ENCODE results near the gene PLD5. TPM values are rescaled to one million over a fixed set of nuclear protein-coding genes. Genes with fewer than 3 reads are reported as not detected.

Gene PLD5
- total and polyA plus RNA-seq, 7 donors = 0.15 to 1.5 (median 0.83) TPM; not detected in 2

DNA sequence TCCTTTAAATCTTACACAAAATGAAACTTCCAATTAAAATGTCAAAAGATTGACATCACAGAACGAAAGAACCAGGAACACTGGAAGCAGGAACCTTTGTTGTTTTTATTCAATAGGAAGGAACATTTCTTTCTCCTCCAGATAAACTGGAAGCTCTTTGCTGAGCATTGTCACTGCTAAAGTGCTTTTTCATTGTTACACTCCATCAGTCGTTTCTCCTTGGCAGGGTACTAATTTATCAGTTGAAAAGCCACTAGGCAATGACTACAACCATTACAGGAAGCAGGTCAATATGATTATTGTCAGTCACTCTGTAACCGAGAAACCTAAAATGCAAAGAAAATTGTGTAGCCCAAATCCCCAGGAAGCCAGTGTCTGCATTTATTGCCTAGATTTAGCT lies 362.4 kb downstream of the PLD5 start:
- H3K4me1 ChIP-seq = no peaks in the 10 kb centered on the region
- WGBS, 2 donors = 37 to 48% methylated on average over 3 of the region's 3 CpGs
- H3K4me3 ChIP-seq = no peak overlapping the region
- H3K9me3 ChIP-seq = no peaks in the 10 kb centered on the region
- no peaks in the 10 kb centered on the region for H3K27me3 ChIP-seq
- no peak for TF ChIP-seq CTCF (IDR thresholded peaks at IDR 0.05)
- TF ChIP-seq POLR2A (IDR thresholded peaks at IDR 0.05) = no peak
- TF ChIP-seq EP300 (IDR thresholded peaks at IDR 0.05) = no peak
- no peak for TF ChIP-seq POLR2AphosphoS5 (IDR thresholded peaks at IDR 0.05)
- DNase-seq = no peak
- no peak overlapping the region for H3K27ac ChIP-seq
- H3K36me3 ChIP-seq = no peaks in the 10 kb centered on the region
- intact Hi-C loops (cut with DNase I) = no loop called here

- intact Hi-C loops (cut with DNase I) = no loop called here
- 32 to 39% methylated on average over 4 of the region's 4 CpGs for WGBS, 2 donors
- no peaks in the 10 kb centered on the region for H3K27me3 ChIP-seq
- H3K4me3 ChIP-seq = no peak overlapping the region
- H3K27ac ChIP-seq = no peak overlapping the region
- H3K9me3 ChIP-seq = peaks cover 0 to 3% (median 0%) of the 10 kb centered on the region in 4 donors
- H3K36me3 ChIP-seq = no peaks in the 10 kb centered on the region
- TF ChIP-seq POLR2AphosphoS5 (IDR thresholded peaks at IDR 0.05) (no peak), POLR2A (IDR thresholded peaks at IDR 0.05) (no peak), CTCF (IDR thresholded peaks at IDR 0.05) (no peak), EP300 (IDR thresholded peaks at IDR 0.05) (no peak)
- H3K4me1 ChIP-seq = peaks cover 0 to 9% (median 0%) of the 10 kb centered on the region in 4 donors
- DNase-seq = no peak
Measured at GRCh38 chr1:242147096-242147976, 377.2 kb downstream of the PLD5 start.

DNA sequence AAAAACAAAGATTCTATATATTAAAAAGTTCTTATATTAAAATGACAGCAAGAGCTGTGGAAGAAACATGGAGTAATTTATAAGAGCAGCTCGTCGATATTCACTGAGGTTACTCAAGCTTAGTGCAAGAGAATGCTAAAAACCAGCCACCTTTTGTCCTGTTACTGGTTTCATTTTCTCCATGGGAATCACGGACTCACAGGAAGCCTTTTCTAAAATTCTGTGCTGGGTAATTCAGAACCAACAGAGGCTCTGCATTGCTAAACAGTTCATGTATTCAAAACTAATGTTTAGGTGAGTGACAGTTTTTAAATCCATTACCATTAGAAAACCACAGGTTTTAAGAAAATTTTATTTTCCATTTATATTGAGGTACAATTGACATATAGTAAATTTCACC lies 377.8 kb downstream of the PLD5 start:
- WGBS, 2 donors = 48 to 51% methylated on average over 3 of the region's 3 CpGs
- H3K4me1 ChIP-seq = peaks cover 0 to 9% (median 0%) of the 10 kb centered on the region in 4 donors
- no peak overlapping the region for H3K4me3 ChIP-seq
- peaks cover 0 to 3% (median 0%) of the 10 kb centered on the region in 4 donors for H3K9me3 ChIP-seq
- DNase-seq = no peak
- intact Hi-C loops (cut with DNase I) = no loop called here
- no peaks in the 10 kb centered on the region for H3K36me3 ChIP-seq
- H3K27me3 ChIP-seq = no peaks in the 10 kb centered on the region
- no peak overlapping the region for H3K27ac ChIP-seq
- TF ChIP-seq POLR2AphosphoS5 (IDR thresholded peaks at IDR 0.05) = no peak
- TF ChIP-seq EP300 (IDR thresholded peaks at IDR 0.05) = no peak
- no peak for TF ChIP-seq POLR2A (IDR thresholded peaks at IDR 0.05)
- no peak for TF ChIP-seq CTCF (IDR thresholded peaks at IDR 0.05)

DNA sequence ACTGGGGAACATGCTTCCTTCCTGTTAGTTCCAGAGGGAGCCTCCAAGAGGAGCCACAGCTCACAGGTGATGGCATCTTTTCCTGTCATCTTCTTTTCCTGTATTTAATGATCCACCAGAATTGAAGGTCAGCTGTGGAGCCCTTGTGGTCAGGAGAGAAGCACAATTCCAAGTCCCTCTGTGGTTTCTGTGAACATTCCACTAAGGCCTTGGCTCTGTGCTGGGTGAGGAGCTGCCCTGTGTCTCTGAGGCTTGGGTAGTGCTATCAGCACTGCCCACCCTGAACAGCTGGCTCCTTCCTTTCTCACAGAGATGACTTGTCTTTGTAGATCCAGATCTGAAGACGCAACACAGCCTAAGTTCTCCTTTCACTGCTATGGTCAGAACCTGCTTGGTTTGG lies 383.7 kb downstream of the PLD5 start:
- Histone ChIP-seq H3K9me3 (peaks cover 0 to 4% (median 0%) of the 10 kb centered on the region in 4 donors), H3K4me1 (no peaks in the 10 kb centered on the region), H3K27me3 (peaks cover 0 to 3% (median 0%) of the 10 kb centered on the region in 3 donors), H3K36me3 (no peaks in the 10 kb centered on the region), H3K4me3 (no peak overlapping the region), H3K27ac (no peak overlapping the region)
- TF ChIP-seq POLR2A (IDR thresholded peaks at IDR 0.05) = no peak
- TF ChIP-seq POLR2AphosphoS5 (IDR thresholded peaks at IDR 0.05) = no peak
- TF ChIP-seq EP300 (IDR thresholded peaks at IDR 0.05) = no peak
- no peak for DNase-seq
- WGBS, 2 donors = 78 to 84% methylated on average over 1 of the region's 1 CpG
- intact Hi-C loops (cut with DNase I) = no loop called here

GRCh38 chr1:242139986-242140385 lies 384.5 kb downstream of the PLD5 start:
- Histone ChIP-seq H3K4me1 (no peaks in the 10 kb centered on the region), H3K27ac (no peak overlapping the region), H3K36me3 (no peaks in the 10 kb centered on the region), H3K27me3 (peaks cover 0 to 3% (median 0%) of the 10 kb centered on the region in 3 donors), H3K4me3 (no peak overlapping the region), H3K9me3 (peaks cover 0 to 4% (median 0%) of the 10 kb centered on the region in 4 donors)
- DNase-seq = no peak
- no peak for TF ChIP-seq POLR2AphosphoS5 (IDR thresholded peaks at IDR 0.05)
- TF ChIP-seq CTCF (IDR thresholded peaks at IDR 0.05) = no peak
- TF ChIP-seq EP300 (IDR thresholded peaks at IDR 0.05) = no peak
- TF ChIP-seq POLR2A (IDR thresholded peaks at IDR 0.05) = no peak
- intact Hi-C loops (cut with DNase I) = no loop called here
- 39 to 58% methylated on average over 4 of the region's 4 CpGs for WGBS, 2 donors
